HG02759 (cell line): Measurements from ENCODE around the gene SORBS2.
"Not testable (repeated sequence)": the region's sequence is repeated elsewhere in the genome, so short reads cannot be mapped to it uniquely, and the experiment has no call there.

Experiments
- ATAC-seq: cut with Tn5 transposase; IDR thresholded peaks from one replicate; pipeline ENCODE4 v1.9.1; 2021; ENCODE audit warnings: mild to moderate bottlenecking, moderate library complexity; ENCODE audit not compliant: unreplicated experiment

Gene SORBS2

GRCh38 chr4:185717377-185717741 lies 94.6 kb downstream of the SORBS2 start:
- no peak for ATAC-seq

GRCh38 chr4:185716577-185717376 lies 95.2 kb downstream of the SORBS2 start:
- no peak for ATAC-seq

- no peak for ATAC-seq
Observed at GRCh38 chr4:185716141-185716551, 95.8 kb downstream of the SORBS2 start.

- ATAC-seq: not testable (repeated sequence)
Observed at GRCh38 chr4:185714524-185714923, 97.5 kb downstream of the SORBS2 start.

GRCh38 chr4:185713731-185714130 lies 98.3 kb downstream of the SORBS2 start:
- ATAC-seq: no peak

- ATAC-seq: no peak
Observed at GRCh38 chr4:185713272-185713671, 98.7 kb downstream of the SORBS2 start.

GRCh38 chr4:185712350-185713024 lies 99.5 kb downstream of the SORBS2 start:
- ATAC-seq: no peak

- ATAC-seq: no peak
Observed at GRCh38 chr4:185711726-185712125, 100.3 kb downstream of the SORBS2 start.

- ATAC-seq: no peak
Observed at GRCh38 chr4:185710487-185710995, 101.5 kb downstream of the SORBS2 start.

- ATAC-seq: no peak
Observed at GRCh38 chr4:185709802-185710486, 102.0 kb downstream of the SORBS2 start.

GRCh38 chr4:185708348-185708747 lies 103.6 kb downstream of the SORBS2 start:
- ATAC-seq: no peak

GRCh38 chr4:185707622-185708021 lies 104.4 kb downstream of the SORBS2 start:
- ATAC-seq: peak; percentile 67

- ATAC-seq: no peak
Observed at GRCh38 chr4:185702147-185702663, 109.8 kb downstream of the SORBS2 start.

- no peak for ATAC-seq
Observed at GRCh38 chr4:185700630-185701029, 111.4 kb downstream of the SORBS2 start.

GRCh38 chr4:185700048-185700447 lies 111.9 kb downstream of the SORBS2 start:
- no peak for ATAC-seq

GRCh38 chr4:185697488-185697887 lies 114.5 kb downstream of the SORBS2 start:
- no peak for ATAC-seq

GRCh38 chr4:185695743-185696142 lies 116.3 kb downstream of the SORBS2 start:
- no peak for ATAC-seq

GRCh38 chr4:185693548-185694215 lies 118.3 kb downstream of the SORBS2 start:
- no peak for ATAC-seq

- no peak for ATAC-seq
Observed at GRCh38 chr4:185689407-185689806, 122.6 kb downstream of the SORBS2 start.

- no peak for ATAC-seq
Observed at GRCh38 chr4:185685804-185686203, 126.2 kb downstream of the SORBS2 start.

GRCh38 chr4:185683896-185684295 lies 128.1 kb downstream of the SORBS2 start:
- ATAC-seq: no peak
